ENCODE data around the gene XRCC5. TPM values are rescaled to one million over a fixed set of nuclear protein-coding genes. Genes with fewer than 3 reads are reported as not detected.

Gene XRCC5
- total and polyA plus RNA-seq, 2 of the 8 experiments (the other 6 are each of a cell fraction or from before 2014, with no cell fraction given), result 308 to 644 TPM

DNA sequence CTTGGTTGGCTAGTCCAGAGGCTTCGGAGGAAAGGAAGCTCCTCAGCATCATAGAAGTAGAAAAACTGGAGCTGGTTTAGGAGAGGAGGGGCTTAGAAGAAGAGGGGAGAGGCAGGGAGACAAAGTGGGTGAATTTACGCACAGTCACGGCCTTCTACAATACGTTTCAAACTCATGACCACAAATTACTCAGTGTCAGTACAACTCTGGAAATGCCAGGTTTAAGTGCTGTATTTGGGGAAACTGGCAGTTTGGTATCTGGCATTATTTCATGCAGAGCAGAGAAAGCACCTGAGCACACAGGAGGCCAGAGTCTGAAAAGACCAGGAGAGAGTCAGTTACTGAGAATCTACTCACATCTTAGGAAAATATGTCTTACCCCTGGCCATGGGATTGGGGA is 55.4 kb downstream of the XRCC5 start:
- no peak overlapping the region for H3K56ac ChIP-seq (replicated peaks; ENCODE audit: insufficient read length, low read depth, low read length)
- H3K79me2 ChIP-seq (ENCODE audit: control insufficient read depth in 1 of 2, insufficient read depth in 2 of 2, low read length in 2 of 2), result peaks cover 0 to 29% of the 10 kb centered on the region in 2 experiments; a peak in 1 of 4 replicates
- no peak overlapping the region for H2BK12ac ChIP-seq (ENCODE audit: low read depth, low read length)
- H4K20me1 ChIP-seq (replicated peaks in 1 of 2; ENCODE audit: control insufficient read depth in 1 of 2, insufficient read depth in 2 of 2, low read length in 2 of 2), result peaks cover 4 to 14% of the 10 kb centered on the region in 2 experiments
- no peak overlapping the region for H3K18ac ChIP-seq (ENCODE audit: extremely low read depth, low read length)
- no peaks in the 10 kb centered on the region for H3K23me2 ChIP-seq (ENCODE audit: low read depth, low read length)
- no peaks in the 10 kb centered on the region for H3K27me3 ChIP-seq (replicated peaks in 1 of 4; ENCODE audit: control insufficient read depth in 3 of 4, extremely low read depth in 1 of 4, insufficient read depth in 3 of 4, low read length in 3 of 4)
- H3K4me2 ChIP-seq (ENCODE audit: insufficient read depth in 1 of 2, low read depth in 2 of 2, low read length in 2 of 2), result no peak overlapping the region
- no peak overlapping the region for H3K14ac ChIP-seq (ENCODE audit: insufficient read length)
- no peak overlapping the region for H2BK20ac ChIP-seq (ENCODE audit: low read length)
- no peak overlapping the region for H4K8ac ChIP-seq (ENCODE audit: extremely low read depth, insufficient read depth, low read length)
- H4K5ac ChIP-seq (ENCODE audit: insufficient read length, low read depth, low read length), result no peak overlapping the region
- H3K23ac ChIP-seq (ENCODE audit: insufficient read length), result no peak overlapping the region
- H3K79me1 ChIP-seq (ENCODE audit: low read depth, low read length), result no peaks in the 10 kb centered on the region
- H2BK15ac ChIP-seq (ENCODE audit: low read length), result no peak overlapping the region
- no peak for FAIRE-seq
- H3K27ac ChIP-seq (ENCODE audit: low read depth, low read length), result no peak overlapping the region
- no peak overlapping the region for H2BK120ac ChIP-seq (replicated peaks; ENCODE audit: low read depth, low read length)
- H4K91ac ChIP-seq (replicated peaks; ENCODE audit: insufficient read length, low read length), result no peak overlapping the region
- ChIA-PET POLR2A (ENCODE audit: partially characterized antibody) (interaction anchor here (0.9 to 2.2 kb wide), 8 partner anchors 11 to 50 kb away, joined by 3 to 13 read pairs (median 4); no protein-coding TSS in a partner anchor), CTCF (ENCODE audit: partially characterized antibody) (interaction anchor here (1.1 to 1.7 kb wide), 4 partner anchors 15 to 44 kb away, joined by 3 to 7 read pairs (median 6); no protein-coding TSS in a partner anchor)
- 89% methylated on average over 4 of the region's 4 CpGs; no CpG with 5 or more reads in 1 of the 2 experiments for WGBS, 2 experiments (ENCODE audit: extremely low coverage in 1 of 2, insufficient coverage in 1 of 2, insufficient read length in 1 of 2, insufficient replicate concordance in 2 of 2, low coverage in 1 of 2, low lambda C conversion rate in 2 of 2, missing lambda C conversion rate in 1 of 2)
- no peak overlapping the region for H2AK5ac ChIP-seq (ENCODE audit: low read depth, low read length)
- no peak for DNase-seq (ENCODE audit: low read depth in 1 of 2, low spot score in 2 of 2)
- peaks cover 45 to 92% (median 82%) of the 10 kb centered on the region in 4 experiments for H3K36me3 ChIP-seq (ENCODE audit: control insufficient read depth in 2 of 4, insufficient read depth in 4 of 4, low read length in 3 of 4)
- H3K4ac ChIP-seq (replicated peaks; ENCODE audit: insufficient read length, low read depth, low read length), result no peak overlapping the region
- H2BK5ac ChIP-seq (ENCODE audit: low read depth, low read length), result no peak overlapping the region
- no peak overlapping the region for H2AFZ ChIP-seq (ENCODE audit: low read length)
- H3K9me3 ChIP-seq (ENCODE audit: insufficient read depth in 2 of 2, low read depth in 1 of 2, low read length in 1 of 2), result no peaks in the 10 kb centered on the region
- no peak overlapping the region for H3K9ac ChIP-seq (replicated peaks in 1 of 4; ENCODE audit: extremely low read depth in 1 of 4, low read depth in 3 of 4, low read length in 3 of 4)
- no peak overlapping the region for H3K4me3 ChIP-seq (ENCODE audit: extremely low read depth in 1 of 4, insufficient read depth in 2 of 4, low read depth in 3 of 4, low read length in 4 of 4)
- no peaks in the 10 kb centered on the region for H3K4me1 ChIP-seq (replicated peaks in 1 of 4; ENCODE audit: control insufficient read depth in 3 of 4, insufficient read depth in 4 of 4, low read length in 3 of 4)
- no peak for TF ChIP-seq TAF1 (IDR thresholded peaks at IDR 0.05; ENCODE audit: low read depth, low read length)
- no peak for TF ChIP-seq SRF (IDR thresholded peaks at IDR 0.05; ENCODE audit: low read depth, low read length)
- TF ChIP-seq KDM5A (IDR thresholded peaks at IDR 0.05; ENCODE audit: low read length), result no peak
- no peak for TF ChIP-seq RFX5 (IDR thresholded peaks at IDR 0.05; ENCODE audit: borderline replicate concordance, low read depth, low read length)
- no peak for TF ChIP-seq RAD21 (IDR thresholded peaks at IDR 0.05 in 1 of 2, conservative IDR thresholded peaks at IDR 0.05 in 1 of 2; ENCODE audit: low read depth in 2 of 2, low read length in 2 of 2)
- TF ChIP-seq EGR1 (IDR thresholded peaks at IDR 0.05; ENCODE audit: borderline replicate concordance, low read depth, low read length), result no peak

Measured in H1 (cell line).